Stimulated activated memory B cell treated with anti-CD40 and anti-IgM and Interleukin-4, amounts not matched to agents 10 μg/mL and 1 μg/mL and 100 μg/mL, for 72 hours (primary cell): Measurements from ENCODE around the gene CYP3A7.
"Not testable (repeated sequence)": the region's sequence is repeated elsewhere in the genome, so short reads cannot be mapped to it uniquely, and the experiment has no call there.

Experiments used
- ATAC-seq: fragments of 150-1000 bp; cut with Tn5 transposase; 2 replicates; pipeline ENCODE4 v1.10.0; 2021
- H3K27ac Mint-ChIP-seq: one replicate; pipeline ENCODE4 v1.8.0; 2022; ENCODE audit warnings: mild to moderate bottlenecking, mixed read lengths
- H3K27me3 Mint-ChIP-seq: one replicate; pipeline ENCODE4 v1.8.0; 2022; ENCODE audit warnings: mixed read lengths
- H3K36me3 Mint-ChIP-seq: one replicate; pipeline ENCODE4 v1.8.0; 2022; ENCODE audit warnings: mixed read lengths
- H3K4me1 Mint-ChIP-seq: one replicate; pipeline ENCODE4 v1.8.0; 2022; ENCODE audit warnings: mixed read lengths
- H3K4me3 Mint-ChIP-seq: one replicate; pipeline ENCODE4 v1.8.0; 2022; ENCODE audit warnings: mild to moderate bottlenecking, moderate library complexity, mixed read lengths
- H3K9me3 Mint-ChIP-seq: one replicate; pipeline ENCODE4 v1.8.0; 2022; ENCODE audit warnings: mixed read lengths

Gene CYP3A7

DNA sequence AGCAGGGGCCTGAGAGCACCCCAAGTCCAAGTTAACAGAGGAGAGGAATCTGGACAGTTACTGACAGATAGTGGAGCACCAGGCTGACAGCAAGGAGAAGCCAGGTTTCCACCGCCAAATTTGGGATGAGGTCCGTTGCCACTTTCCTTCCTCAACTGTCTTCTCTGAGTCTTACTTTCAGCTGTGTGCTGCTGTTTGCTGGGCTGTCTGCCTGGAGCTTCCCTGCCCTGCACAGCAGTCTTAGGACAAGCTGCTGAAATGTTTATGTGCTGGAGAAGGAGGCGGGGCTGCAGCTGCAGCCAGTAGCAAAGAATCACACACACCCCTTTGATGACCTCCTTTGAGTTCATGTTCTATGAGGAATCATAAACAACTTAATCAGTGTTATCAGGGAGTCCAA, 17.4 kb upstream of the CYP3A7 start:
- ATAC-seq: no peak
- peaks cover 55% of the 10 kb centered on the region for H3K27me3 Mint-ChIP-seq
- no peaks in the 10 kb centered on the region for H3K36me3 Mint-ChIP-seq
- H3K4me1 Mint-ChIP-seq: no peaks in the 10 kb centered on the region
- H3K9me3 Mint-ChIP-seq: no peaks in the 10 kb centered on the region
- no peak overlapping the region for H3K4me3 Mint-ChIP-seq
- no peak overlapping the region for H3K27ac Mint-ChIP-seq

DNA sequence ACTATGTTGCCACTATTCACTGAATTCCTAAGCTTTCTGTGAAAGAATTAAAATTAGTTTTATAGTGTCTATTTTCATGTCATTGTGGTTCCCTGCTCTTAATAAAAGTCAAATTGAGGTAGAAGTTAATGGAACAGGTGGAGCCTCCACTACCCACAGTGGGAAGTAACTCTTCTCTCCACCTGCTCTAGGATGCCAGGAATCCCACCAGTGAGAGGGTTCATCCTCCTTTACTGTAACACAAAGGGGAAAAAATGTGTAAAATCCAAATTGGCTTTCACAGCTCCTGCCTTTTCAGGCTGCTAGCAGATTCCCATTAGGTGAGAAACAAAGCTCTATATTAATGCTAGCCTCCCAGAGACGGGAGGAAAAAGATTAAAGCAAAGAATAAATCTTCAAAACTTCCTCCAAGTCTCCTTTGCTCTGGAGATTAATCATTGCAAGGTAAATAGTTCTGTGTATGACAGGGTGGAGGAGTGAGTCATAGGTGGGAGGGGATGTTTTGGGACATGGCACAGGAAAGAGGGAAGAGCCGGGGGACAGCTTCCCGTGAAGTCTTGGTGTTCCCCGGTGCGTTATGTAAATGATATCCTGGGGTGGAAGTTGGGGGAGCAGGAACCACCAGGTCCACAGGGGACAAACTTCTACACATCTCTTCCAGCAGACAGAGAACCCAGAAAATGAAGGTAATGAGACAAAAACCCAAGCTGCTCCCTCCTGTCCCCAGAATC, 16.5 kb upstream of the CYP3A7 start:
- H3K36me3 Mint-ChIP-seq, H3K4me3 Mint-ChIP-seq, H3K4me1 Mint-ChIP-seq, H3K9me3 Mint-ChIP-seq, ATAC-seq, H3K27ac Mint-ChIP-seq: not testable (repeated sequence)
- peaks cover 47% of the 10 kb centered on the region for H3K27me3 Mint-ChIP-seq

- Mint-ChIP-seq H3K4me3 (no peak overlapping the region), H3K9me3 (peaks cover 9% of the 10 kb centered on the region), H3K36me3 (peaks cover 6% of the 10 kb centered on the region), H3K27ac (no peak overlapping the region), H3K4me1 (no peaks in the 10 kb centered on the region), H3K27me3 (peaks cover 46% of the 10 kb centered on the region)
- no peak for ATAC-seq
Measured at GRCh38 chr7:99748846-99749579, 14.0 kb upstream of the CYP3A7 start.

- not testable (repeated sequence) for H3K4me1 Mint-ChIP-seq, H3K4me3 Mint-ChIP-seq, H3K27ac Mint-ChIP-seq, H3K36me3 Mint-ChIP-seq, ATAC-seq
- peaks cover 11% of the 10 kb centered on the region for H3K9me3 Mint-ChIP-seq
- H3K27me3 Mint-ChIP-seq: peaks cover 51% of the 10 kb centered on the region
Measured at GRCh38 chr7:99746915-99747314, 11.9 kb upstream of the CYP3A7 start.

- Mint-ChIP-seq H3K9me3 (peaks cover 11% of the 10 kb centered on the region), H3K27me3 (peaks cover 60% of the 10 kb centered on the region)
- not testable (repeated sequence) for H3K4me1 Mint-ChIP-seq, H3K4me3 Mint-ChIP-seq, H3K27ac Mint-ChIP-seq, H3K36me3 Mint-ChIP-seq, ATAC-seq
Measured at GRCh38 chr7:99745395-99745794, 10.4 kb upstream of the CYP3A7 start.

- Mint-ChIP-seq H3K4me3 (no peak overlapping the region), H3K27me3 (peaks cover 50% of the 10 kb centered on the region), H3K36me3 (peaks cover 7% of the 10 kb centered on the region), H3K4me1 (no peaks in the 10 kb centered on the region), H3K27ac (no peak overlapping the region), H3K9me3 (peaks cover 11% of the 10 kb centered on the region)
- ATAC-seq: no peak
Measured at GRCh38 chr7:99742737-99743394, 7.9 kb upstream of the CYP3A7 start.

DNA sequence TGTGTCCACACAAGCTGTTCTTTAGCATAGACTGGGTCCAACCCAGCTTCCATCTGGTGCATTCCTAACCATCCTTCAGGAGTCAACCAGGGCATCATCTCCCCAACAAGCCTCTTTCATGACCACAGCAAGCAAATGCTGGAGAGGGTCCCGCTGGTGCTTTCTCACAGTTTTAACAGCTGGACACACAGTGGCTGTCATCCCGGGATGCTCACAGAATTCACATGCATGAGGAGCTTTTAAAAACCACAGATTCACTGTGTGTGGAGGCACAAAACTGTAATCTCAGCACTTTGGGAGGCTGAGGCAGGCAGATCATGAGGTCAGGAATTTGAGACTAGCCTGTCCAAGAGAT, 6.4 kb upstream of the CYP3A7 start:
- Mint-ChIP-seq H3K27ac (no peak overlapping the region), H3K36me3 (peaks cover 13% of the 10 kb centered on the region), H3K4me3 (no peak overlapping the region), H3K9me3 (peaks cover 11% of the 10 kb centered on the region), H3K27me3 (peaks cover 50% of the 10 kb centered on the region), H3K4me1 (no peaks in the 10 kb centered on the region)
- ATAC-seq: no peak

DNA sequence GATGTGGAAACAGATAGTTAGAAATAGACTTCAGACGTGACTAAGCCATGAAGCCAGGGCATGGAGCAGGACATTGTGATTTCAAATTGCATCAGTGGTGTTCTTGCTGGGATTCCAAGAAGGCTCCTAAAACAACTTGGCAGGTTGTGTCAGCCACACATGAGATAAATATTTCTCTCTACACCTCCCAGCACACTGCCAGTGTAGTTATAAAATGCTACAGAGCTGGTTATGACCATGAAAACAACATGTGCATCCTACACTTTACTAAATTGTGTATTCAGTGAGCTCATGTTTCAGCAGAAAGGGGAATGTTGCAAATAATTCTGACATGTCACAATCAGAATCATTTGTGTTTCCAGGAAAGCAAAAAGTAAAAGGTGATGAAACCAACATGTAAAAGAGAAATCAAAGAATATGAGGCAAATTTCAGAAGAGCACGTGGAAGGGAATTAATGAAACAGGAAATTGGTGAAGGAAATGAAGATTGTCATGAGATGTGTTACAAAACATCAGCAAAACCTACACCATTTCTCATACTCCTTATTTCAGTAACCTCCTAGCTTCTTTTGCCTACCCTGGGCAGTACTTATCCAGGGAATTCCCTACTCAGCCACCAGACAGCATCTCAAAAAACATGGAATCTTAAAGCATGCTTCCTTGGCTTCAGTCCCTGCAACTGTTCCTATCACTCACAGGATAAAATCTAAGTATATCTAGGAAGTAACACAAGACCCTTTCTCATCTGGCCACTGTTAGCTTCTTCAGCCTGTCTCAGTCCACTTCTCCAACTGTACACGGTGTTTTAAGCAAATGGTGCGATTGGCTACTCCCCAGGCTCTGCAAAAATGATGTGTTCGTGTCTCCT, 5.8 kb upstream of the CYP3A7 start:
- Mint-ChIP-seq H3K4me3 (no peak overlapping the region), H3K27me3 (peaks cover 45% of the 10 kb centered on the region), H3K9me3 (peaks cover 11% of the 10 kb centered on the region), H3K27ac (no peak overlapping the region), H3K4me1 (no peaks in the 10 kb centered on the region), H3K36me3 (peaks cover 14% of the 10 kb centered on the region)
- no peak for ATAC-seq

DNA sequence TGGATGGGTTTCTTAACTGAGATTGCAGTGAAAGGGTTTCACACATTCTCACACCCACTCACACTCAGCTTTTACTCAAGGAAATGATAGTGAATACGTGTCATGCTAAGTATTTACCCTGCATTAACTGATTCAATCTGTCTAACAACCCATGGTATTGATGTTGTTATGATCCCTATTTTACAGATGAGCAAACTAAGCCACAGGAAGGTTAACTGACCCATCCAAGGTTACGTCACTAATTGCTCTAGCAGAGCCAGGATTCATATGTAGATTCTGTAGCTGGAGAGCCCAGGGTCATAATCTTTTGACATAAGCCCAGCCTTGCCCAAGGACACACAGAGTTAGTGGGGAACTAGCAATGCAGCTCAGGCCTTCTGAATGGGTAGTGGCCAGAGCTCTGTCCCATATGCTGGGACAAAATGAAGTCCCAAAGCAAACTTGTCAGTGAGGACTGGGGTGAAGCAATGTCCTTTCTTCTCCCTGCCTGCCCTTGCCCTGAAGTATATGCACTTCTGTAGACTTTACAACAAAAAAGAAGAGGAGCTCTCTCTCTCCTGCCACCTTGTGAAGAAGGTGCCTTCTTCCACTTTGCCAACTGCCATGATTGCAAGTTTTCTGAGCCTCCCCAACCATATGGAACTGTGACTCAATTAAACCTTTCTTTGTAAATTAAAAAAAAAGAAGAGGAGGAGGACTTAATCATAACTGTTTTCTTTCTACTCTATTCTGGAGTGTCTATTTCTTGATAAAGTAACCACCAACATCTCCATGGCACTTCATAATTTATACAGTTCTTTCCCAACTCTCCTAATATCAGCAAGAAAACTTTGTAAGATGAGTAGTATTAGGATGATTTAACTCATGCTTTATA, 4.9 kb upstream of the CYP3A7 start:
- H3K36me3 Mint-ChIP-seq: peaks cover 14% of the 10 kb centered on the region
- H3K27ac Mint-ChIP-seq: no peak overlapping the region
- H3K4me3 Mint-ChIP-seq: no peak overlapping the region
- H3K27me3 Mint-ChIP-seq: peaks cover 36% of the 10 kb centered on the region
- peaks cover 6% of the 10 kb centered on the region for H3K9me3 Mint-ChIP-seq
- ATAC-seq: no peak
- no peaks in the 10 kb centered on the region for H3K4me1 Mint-ChIP-seq

- Mint-ChIP-seq H3K27ac (no peak overlapping the region), H3K9me3 (no peaks in the 10 kb centered on the region), H3K4me1 (no peaks in the 10 kb centered on the region), H3K36me3 (peaks cover 6% of the 10 kb centered on the region), H3K27me3 (peaks cover 16% of the 10 kb centered on the region), H3K4me3 (no peak overlapping the region)
- no peak for ATAC-seq
Measured at GRCh38 chr7:99737726-99738125, 2.7 kb upstream of the CYP3A7 start.

- ATAC-seq, H3K4me3 Mint-ChIP-seq, H3K9me3 Mint-ChIP-seq, H3K4me1 Mint-ChIP-seq, H3K36me3 Mint-ChIP-seq, H3K27ac Mint-ChIP-seq, H3K27me3 Mint-ChIP-seq: not testable (repeated sequence)
Measured at GRCh38 chr7:99736667-99737066, 1.7 kb upstream of the CYP3A7 start.

- Mint-ChIP-seq H3K4me1 (no peaks in the 10 kb centered on the region), H3K4me3 (no peak overlapping the region), H3K27me3 (no peaks in the 10 kb centered on the region), H3K9me3 (no peaks in the 10 kb centered on the region), H3K36me3 (peaks cover 6% of the 10 kb centered on the region), H3K27ac (no peak overlapping the region)
- ATAC-seq: no peak
Measured at GRCh38 chr7:99733448-99733847, 1.5 kb downstream of the CYP3A7 start.

DNA sequence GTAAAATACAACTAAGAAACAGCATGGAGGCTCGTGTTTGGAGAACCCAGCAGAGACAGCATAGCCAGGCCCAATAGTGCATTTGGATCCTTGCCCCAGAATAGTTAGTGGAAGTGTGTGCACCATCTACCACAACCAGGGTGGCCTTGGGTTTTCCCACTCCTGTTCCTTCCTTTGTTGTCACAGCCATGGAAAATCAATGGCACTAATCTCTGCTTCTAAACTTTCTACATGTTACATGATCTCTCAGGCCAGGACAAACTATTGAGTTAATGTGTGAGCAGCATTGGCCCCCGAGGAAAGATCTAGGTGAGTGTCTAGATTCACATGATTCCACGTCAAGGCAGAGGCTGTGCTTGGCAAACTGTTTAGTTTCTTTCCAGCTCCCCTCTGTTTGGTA, 2.0 kb downstream of the CYP3A7 start:
- no peaks in the 10 kb centered on the region for H3K9me3 Mint-ChIP-seq
- no peaks in the 10 kb centered on the region for H3K4me1 Mint-ChIP-seq
- H3K4me3 Mint-ChIP-seq: no peak overlapping the region
- H3K27me3 Mint-ChIP-seq: no peaks in the 10 kb centered on the region
- peaks cover 6% of the 10 kb centered on the region for H3K36me3 Mint-ChIP-seq
- H3K27ac Mint-ChIP-seq: no peak overlapping the region
- no peak for ATAC-seq

DNA sequence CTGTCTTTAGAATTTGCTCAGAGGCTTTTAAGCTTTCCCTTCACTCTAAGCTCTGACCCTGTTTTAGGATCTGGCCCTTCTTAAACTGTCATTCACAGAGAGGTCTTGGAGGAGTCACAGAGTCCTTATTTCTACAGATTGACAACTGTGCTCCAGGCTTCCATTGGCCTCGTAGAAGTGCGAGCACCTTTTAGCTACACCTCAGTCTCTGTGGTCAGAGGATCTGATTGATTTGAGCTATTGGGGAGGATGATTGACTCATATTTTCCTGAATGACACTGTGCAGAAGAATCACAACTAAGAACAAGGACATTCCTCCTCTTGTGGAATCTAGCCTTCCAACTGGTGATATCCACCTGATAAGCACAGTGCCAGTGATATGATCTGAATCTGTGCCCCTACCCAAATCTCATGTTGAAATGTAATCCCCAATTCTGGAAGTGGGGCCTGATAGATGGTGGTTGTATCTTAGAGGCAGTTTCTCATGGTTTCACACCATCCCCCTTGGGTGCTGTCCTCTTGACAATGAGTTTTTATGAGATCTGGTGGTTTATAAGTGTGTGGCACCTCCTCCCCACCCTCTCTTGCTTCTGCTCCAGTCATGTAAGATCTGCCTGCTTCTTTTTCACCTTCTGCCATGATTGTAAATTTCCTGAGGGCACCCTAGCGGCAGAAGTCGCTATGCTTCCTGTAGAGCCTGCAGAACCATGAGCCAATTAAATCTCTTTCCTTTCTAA, 3.2 kb downstream of the CYP3A7 start:
- Mint-ChIP-seq H3K27me3 (no peaks in the 10 kb centered on the region), H3K9me3 (no peaks in the 10 kb centered on the region), H3K4me1 (no peaks in the 10 kb centered on the region), H3K27ac (no peak overlapping the region), H3K4me3 (no peak overlapping the region), H3K36me3 (peaks cover 5% of the 10 kb centered on the region)
- no peak for ATAC-seq
